AG08396 (cell line): ENCODE data around the gene HRH1.
"Not testable (repeated sequence)": the region's sequence is repeated elsewhere in the genome, so short reads cannot be mapped to it uniquely, and the experiment has no call there.

Source experiments
- DNase-seq: peaks from one replicate; pipeline ENCODE4 v3.0.0; 2012; ENCODE audit warnings: low spot score, mixed read lengths

The HRH1 gene

GRCh38 chr3:11244121-11244677 is 89.9 kb downstream of the HRH1 start:
- DNase-seq: peak; percentile 43

DNA sequence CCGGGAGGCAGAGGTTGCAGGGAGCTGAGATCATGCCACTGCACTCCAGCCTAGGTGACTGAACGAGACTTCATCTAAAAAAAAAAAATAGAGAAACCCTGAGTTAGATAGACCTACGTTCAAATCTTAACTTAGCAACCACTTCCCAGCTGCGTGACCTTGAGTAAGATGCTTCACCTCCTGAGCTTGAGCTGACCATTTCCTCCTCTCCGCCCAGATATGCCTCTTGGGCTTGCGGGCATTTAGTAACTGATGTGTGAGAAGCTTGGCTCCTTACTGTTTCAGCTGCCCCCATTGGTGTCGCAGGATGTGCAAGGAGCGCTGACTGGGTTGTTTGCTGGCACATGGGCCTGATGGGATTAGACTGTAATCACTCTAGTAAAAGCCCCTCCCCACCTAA is 91.0 kb downstream of the HRH1 start:
- no peak for DNase-seq

DNA sequence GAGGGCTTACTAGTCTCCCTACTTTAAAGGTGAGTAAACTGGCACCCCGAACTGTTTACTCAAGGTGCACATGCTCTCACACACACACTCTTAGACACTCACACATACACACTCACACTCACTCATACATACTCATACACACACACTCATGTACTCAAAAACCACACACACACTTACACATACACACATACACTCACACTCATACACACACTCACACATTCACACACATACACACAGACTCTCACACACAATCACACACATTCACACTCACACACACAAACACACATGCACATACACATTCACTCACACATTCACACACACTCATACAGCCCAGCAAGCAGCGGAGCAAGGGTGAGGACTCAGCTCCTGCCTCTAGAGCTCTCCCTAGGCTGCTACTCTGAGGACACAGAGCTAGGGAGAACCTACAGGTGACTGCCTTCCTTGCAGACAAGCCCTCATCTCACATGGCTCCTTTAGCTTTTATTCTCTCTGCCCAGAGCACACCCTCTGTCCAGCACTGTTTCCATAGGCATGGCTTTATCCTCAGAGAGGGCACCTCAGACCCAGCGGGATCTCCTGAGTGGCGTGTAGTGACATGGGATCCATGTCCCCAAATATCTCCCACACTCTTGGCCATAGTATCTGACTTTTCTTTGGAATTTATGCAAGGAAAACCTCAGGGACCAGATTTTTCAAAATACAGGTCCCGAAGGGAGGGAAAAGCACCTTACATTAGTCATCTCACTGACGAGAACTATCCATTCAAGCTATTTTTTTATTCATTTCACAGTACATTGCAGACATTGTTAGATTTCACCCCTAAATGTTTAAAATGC is 91.8 kb downstream of the HRH1 start:
- DNase-seq: no peak

- no peak for DNase-seq
Measured at GRCh38 chr3:11246663-11246970, 92.3 kb downstream of the HRH1 start.

DNA sequence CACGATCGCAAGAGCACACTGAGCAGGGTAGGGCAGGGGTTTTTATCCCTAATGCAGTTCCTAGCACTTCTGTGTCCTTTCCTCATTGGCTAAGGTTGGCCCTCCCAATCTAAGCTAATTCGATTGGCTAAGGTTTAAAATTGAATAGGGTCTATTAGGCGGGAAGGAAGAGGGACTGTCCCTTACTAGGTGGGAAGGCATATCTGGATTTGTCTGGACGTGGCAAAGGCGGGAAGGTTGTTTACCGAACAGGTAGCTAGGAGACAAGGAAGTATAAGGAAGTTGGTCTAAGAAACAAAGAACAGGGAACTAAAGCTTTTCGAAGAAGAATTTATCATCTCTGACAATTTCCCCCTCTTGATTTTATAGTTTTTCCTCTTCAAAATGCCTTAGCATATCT is 93.1 kb downstream of the HRH1 start:
- DNase-seq: no peak

DNA sequence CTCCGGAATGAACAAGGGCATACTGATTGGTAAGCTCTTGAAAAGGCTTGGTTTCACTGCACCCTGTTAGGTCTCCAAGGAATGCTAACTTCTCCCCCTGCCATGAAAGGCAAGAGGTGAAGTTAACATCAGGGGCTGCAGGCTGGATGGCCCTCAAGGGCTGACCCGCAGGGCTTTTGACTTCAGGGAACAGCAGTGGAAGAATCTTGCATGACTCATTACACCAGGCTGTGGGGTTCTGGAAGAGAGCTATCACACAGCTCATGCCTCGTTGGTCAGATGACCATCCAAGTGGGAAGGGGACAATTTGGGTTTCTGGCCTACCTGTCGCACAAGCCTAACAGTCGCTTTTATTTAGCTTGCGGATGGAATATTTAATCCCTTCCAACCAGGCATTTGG is 94.3 kb downstream of the HRH1 start:
- no peak for DNase-seq

GRCh38 chr3:11250902-11251806 is 96.9 kb downstream of the HRH1 start:
- no peak for DNase-seq

DNA sequence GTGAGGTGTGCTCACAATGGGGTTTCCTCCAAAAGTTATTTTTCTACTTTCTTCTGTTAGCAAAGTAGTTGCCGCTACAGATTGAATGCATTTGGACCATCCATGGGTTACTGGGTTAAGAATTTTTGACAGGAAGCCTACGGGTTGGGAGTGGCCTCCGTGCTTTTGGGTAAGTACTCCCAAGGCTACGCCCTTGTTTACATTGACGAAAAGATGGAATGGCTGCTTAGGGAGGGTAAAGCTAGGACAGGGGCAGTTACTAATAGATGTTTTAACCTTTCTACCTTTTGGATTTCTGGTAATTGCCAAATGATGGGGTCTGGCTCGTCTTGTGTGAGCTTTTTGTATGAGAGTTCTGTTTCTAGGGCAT is 97.5 kb downstream of the HRH1 start:
- no peak for DNase-seq

- no peak for DNase-seq
Measured at GRCh38 chr3:11254876-11255275, 100.6 kb downstream of the HRH1 start.

- DNase-seq: not testable (repeated sequence)
Measured at GRCh38 chr3:11255537-11255936, 101.2 kb downstream of the HRH1 start.

- DNase-seq: no peak
Measured at GRCh38 chr3:11258958-11259357, 104.7 kb downstream of the HRH1 start.

GRCh38 chr3:11260460-11260859 is 106.2 kb downstream of the HRH1 start:
- DNase-seq: no peak

DNA sequence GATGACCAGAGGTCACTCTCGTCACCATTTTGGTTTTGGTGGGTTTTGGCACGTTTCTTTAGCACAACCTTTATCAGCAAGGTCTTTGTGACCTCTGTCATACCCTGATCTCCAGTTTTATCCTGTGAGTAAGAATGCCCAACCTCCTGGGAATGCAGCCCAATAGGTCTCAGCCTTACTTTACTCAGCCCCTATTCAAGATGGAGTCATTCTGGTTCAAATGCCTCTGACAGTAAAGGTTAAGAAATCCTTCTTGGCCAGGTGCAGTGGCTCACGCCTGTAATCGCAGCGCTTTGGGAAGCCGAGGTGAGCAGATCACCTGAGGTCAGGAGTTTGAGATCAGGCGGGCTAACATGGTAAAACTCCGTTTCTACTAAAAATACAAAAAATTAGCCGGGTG is 114.7 kb downstream of the HRH1 start:
- DNase-seq: no peak

GRCh38 chr3:11271986-11272904 is 118.0 kb downstream of the HRH1 start, which contains the start of gene ATG7:
Gene ATG7 (plus strand): TSS chr3:11272397. CDS start chr3:11298696, 26,299 bp downstream.
- peak; percentile 98 for DNase-seq

GRCh38 chr3:11272906-11273574 is 118.7 kb downstream of the HRH1 start:
- no peak for DNase-seq

DNA sequence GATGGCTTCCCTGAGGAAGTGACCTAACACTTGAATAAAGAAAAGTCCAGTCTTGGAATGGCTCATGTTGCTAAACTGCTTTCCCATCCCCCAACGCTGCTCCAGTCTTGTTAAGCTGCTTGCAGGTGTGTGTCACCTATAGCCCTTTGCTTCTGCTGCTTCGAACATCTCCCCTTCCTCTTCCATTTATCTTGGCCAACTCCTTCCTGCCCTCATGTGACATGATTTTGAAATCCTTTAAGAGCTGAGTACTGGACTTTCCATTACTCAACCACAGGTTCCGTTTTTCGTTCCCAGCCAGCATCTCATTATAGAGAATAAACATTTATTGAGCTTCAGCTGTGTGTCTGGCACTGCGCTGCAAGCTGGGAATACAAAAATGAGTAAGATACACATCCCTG is 119.6 kb downstream of the HRH1 start:
- DNase-seq: no peak

DNA sequence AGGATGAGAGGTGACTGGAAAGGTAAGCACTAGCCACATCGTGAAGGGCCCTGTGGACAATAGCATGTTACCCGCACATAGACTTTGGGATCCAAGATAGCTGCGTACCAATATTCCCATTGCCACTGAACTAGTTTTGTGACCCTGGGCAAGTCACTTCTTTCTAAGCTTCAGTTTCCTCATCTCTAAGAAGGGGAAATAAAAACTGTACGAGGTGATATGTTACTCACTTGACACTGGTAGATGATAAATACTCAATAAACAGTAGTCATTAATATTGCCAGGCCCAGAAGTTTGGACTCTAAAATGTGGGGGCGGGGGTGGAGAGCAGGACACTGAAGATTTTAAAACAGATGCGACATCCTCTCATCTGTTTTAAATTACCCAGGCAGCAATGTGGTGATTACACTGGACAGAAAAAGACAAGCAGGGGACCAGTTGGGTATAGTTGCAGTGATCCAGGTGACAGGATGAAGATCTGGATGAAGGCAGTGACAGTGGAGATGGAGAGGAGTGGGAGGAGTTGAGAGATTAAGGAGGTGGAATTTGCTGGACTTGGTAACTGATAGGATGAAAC is 120.4 kb downstream of the HRH1 start:
- no peak for DNase-seq

DNA sequence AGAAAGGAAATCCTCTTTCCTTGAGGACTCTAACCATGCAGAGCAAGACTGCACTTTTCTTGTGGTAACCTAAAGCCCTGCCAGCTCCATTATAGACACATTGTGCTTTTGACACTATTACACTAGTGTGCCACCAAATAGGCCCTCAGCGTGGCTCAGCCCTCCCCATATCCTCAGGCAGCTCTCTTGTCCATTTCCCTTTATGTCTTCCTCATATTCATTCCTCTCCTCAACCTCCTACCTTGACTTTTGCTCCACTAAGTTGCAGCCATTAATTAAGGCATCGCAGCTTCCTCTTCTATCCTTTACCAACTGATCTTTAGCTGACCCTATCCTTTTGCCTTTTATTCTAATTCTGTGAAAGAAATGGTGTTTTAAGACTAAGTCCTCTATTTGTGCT is 121.6 kb downstream of the HRH1 start:
- no peak for DNase-seq

DNA sequence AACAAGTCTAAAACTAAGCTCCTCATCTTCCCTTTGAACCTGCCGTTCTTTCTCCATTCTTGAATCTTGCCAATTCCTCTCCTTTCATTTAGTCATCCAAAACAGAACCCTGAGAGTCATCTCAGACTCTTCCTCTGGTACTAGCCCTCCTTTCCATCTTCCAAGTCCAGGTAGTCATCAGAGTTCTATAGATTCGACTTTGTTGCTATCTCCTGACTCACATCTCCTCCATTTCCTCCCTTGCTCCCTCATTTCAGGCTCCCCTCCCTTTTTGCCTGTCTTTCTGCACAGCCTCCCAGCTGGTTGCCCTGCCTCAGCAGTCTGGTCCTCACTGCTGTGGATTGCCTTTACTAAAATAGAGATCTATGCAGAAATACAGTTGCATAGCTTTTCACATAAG is 122.6 kb downstream of the HRH1 start:
- DNase-seq: no peak

- DNase-seq: peak; percentile 21
Measured at GRCh38 chr3:11282250-11283138, 128.2 kb downstream of the HRH1 start.
